Sigmoid colon (tissue), 7 donors: Measurements from ENCODE around the gene PTGER1. TPM values are rescaled to one million over a fixed set of nuclear protein-coding genes. Genes with fewer than 3 reads are reported as not detected.

Experiments used
- DNase-seq: peaks from one replicate; pipeline ENCODE4 v3.0.0-alpha.2; 2019
- H3K27ac ChIP-seq, 4 donors: fragments of 200-600 bp; sonication (generic); one replicate each; pipeline ENCODE4 v1.5.1; 2016 to 2019; ENCODE audit warnings: mild to moderate bottlenecking in 1 of 4
- H3K27me3 ChIP-seq, 3 donors: fragments of 200-600 bp; sonication (generic); one replicate each; pipeline ENCODE4 v1.5.1; 2019; ENCODE audit warnings: mild to moderate bottlenecking in 1 of 3
- H3K36me3 ChIP-seq, 4 donors: fragments of 200-600 bp; sonication (generic); one replicate each; pipeline ENCODE4 v1.5.1; 2016 to 2019
- H3K4me1 ChIP-seq, 4 donors: fragments of 200-600 bp; sonication (generic); one replicate each; pipeline ENCODE4 v1.5.1; 2017 to 2019
- H3K4me3 ChIP-seq, 4 donors: fragments of 200-600 bp; sonication (generic); one replicate each; pipeline ENCODE4 v1.5.1; 2017 to 2019; ENCODE audit warnings: mild to moderate bottlenecking in 2 of 4, moderate library complexity in 1 of 4
- H3K9me3 ChIP-seq, 4 donors: fragments of 200-600 bp in 3 of 4; sonication (generic) in 3 of 4; one replicate each; pipeline versions ENCODE4 v1.5.1 to v1.6.1; 2013 to 2019
- EP300 ChIP-seq, 4 donors: sonication (generic); formaldehyde crosslinking; IDR thresholded peaks; one replicate each; pipeline ENCODE4 v1.6.1; 2017; ENCODE audit warnings: antibody characterized with exemption in 4 of 4
- POLR2A ChIP-seq, 2 donors: fragments of 450-650 bp; IDR thresholded peaks; one replicate each; pipeline ENCODE4 v1.6.1; 2016; ENCODE audit warnings: antibody characterized with exemption in 2 of 2, mild to moderate bottlenecking in 2 of 2, moderate library complexity in 2 of 2
- POLR2AphosphoS5 ChIP-seq, 4 donors: sonication (generic); formaldehyde crosslinking; IDR thresholded peaks; one replicate each; pipeline ENCODE4 v1.6.1; 2017; ENCODE audit warnings: antibody characterized with exemption in 4 of 4
- WGBS, 2 donors: extraction: QIAGEN DNeasy Blood & Tissue Kit; methylation state at CpG; one replicate each; pipeline ENCODE4 v1.1.7; 2013; 5-methylcytosine and 5-hydroxymethylcytosine counted together
- intact Hi-C: fragments of 100-400 bp; cut with DNase I; formaldehyde crosslinking; loops from one replicate; pipeline ENCODE4 v1.15.1; 2023
- polyA plus RNA-seq, 3 donors: library from polyadenylated mRNA; stranded (reverse); fragments of 200-250 nt; gene quantifications; one replicate each; pipeline ENCODE4 v1.2.3, GENCODE V29; 2013
- small RNA-seq, 3 donors: library from RNA; depleted of rRNA; stranded (forward); fragments of <200 nt; gene quantifications; one replicate each; pipeline ENCODE3, GENCODE V24; 2016
- total RNA-seq, 4 donors: library from RNA; depleted of rRNA; stranded (reverse); fragments of >200 nt; gene quantifications; one replicate each; pipeline ENCODE4 v1.1.0, GENCODE V29; 2016
- TF ChIP-seq, protein P1 (sequence below), 4 experiments: fragments of 450-650 bp in 3 of 4; fragments of 200-600 bp in 1 of 4; IDR thresholded peaks; one replicate each; pipeline ENCODE4 v1.5.1; 2016 to 2019; ENCODE audit warnings: antibody characterized with exemption in 4 of 4, mild to moderate bottlenecking in 3 of 4, moderate library complexity in 2 of 4
- donor health status: healthy with polysubstance abuse.
- donor health status: Bipolar disorder and iron deficiency.
- donor health status: healthy.

The PTGER1 gene
- total and polyA plus RNA-seq, 7 donors = 0.54 to 0.71 (median 0.67) TPM; not detected in 4

DNA sequence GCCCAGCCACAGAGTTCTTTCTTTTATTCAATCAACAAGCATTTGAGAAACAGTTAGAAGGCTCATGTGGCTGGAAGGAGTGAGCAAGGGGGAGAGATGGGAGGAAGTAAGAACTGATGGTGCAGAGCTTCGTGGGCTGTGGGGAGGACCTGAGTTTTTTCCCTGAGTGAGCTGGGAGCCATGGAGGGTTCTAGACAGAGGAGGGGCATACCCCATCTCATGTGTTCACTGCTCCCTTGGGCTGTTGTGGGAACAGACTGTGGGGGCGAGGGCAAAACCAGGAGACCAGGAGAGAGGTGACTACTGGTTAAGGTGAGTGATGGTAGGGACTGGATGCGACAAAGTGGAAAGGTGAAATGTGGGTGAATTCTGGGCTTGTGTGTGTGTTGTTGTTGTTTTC is 44.4 kb downstream of the PTGER1 start:
- TF ChIP-seq POLR2A (IDR thresholded peaks at IDR 0.05) (no peak), POLR2AphosphoS5 (IDR thresholded peaks at IDR 0.05) (no peak), EP300 (IDR thresholded peaks at IDR 0.05) (no peak)
- TF ChIP-seq, protein P1, sequence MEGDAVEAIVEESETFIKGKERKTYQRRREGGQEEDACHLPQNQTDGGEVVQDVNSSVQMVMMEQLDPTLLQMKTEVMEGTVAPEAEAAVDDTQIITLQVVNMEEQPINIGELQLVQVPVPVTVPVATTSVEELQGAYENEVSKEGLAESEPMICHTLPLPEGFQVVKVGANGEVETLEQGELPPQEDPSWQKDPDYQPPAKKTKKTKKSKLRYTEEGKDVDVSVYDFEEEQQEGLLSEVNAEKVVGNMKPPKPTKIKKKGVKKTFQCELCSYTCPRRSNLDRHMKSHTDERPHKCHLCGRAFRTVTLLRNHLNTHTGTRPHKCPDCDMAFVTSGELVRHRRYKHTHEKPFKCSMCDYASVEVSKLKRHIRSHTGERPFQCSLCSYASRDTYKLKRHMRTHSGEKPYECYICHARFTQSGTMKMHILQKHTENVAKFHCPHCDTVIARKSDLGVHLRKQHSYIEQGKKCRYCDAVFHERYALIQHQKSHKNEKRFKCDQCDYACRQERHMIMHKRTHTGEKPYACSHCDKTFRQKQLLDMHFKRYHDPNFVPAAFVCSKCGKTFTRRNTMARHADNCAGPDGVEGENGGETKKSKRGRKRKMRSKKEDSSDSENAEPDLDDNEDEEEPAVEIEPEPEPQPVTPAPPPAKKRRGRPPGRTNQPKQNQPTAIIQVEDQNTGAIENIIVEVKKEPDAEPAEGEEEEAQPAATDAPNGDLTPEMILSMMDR (IDR thresholded peaks at IDR 0.05) = no peak
- H3K4me1 ChIP-seq = peaks cover 0 to 37% (median 27%) of the 10 kb centered on the region in 4 donors
- intact Hi-C loops = no loop called here

DNA sequence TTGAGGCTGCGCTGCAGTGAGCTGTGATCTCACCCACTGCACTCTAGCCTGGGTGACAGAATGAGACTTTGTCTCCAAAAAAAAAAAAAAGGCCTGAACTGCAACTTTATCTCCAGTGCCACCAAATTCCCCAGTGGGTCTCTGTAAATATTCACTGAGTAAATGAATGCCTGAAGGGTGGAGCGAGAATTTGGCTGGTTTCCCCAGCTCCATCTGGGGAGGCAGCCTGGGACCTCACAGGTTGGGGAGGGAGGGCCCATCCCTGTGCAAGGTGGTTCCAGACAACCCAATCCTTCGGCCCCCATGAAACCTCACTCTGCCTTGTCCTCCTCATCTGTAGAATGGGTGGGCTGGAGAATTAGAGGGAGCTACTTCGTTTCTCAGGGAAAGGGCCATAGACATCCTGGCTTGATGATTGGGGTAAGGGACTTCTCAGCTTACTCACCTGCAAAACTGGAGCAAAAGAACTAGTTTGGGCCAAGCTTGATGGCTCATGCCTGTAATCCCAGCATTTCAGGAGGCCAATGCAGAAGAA is 46.2 kb downstream of the PTGER1 start:
- Histone ChIP-seq H3K9me3 (no peaks in the 10 kb centered on the region), H3K4me3 (no peak overlapping the region), H3K27ac (no peak overlapping the region), H3K36me3 (no peaks in the 10 kb centered on the region), H3K4me1 (peaks cover 0 to 21% (median 11%) of the 10 kb centered on the region in 4 donors), H3K27me3 (no peaks in the 10 kb centered on the region)
- intact Hi-C loops = no loop called here
- WGBS, 2 donors = 51 to 85% methylated on average over 4 of the region's 4 CpGs
- no peak for DNase-seq
- TF ChIP-seq POLR2A (IDR thresholded peaks at IDR 0.05) (no peak), POLR2AphosphoS5 (IDR thresholded peaks at IDR 0.05) (no peak), EP300 (IDR thresholded peaks at IDR 0.05) (no peak)
- TF ChIP-seq, protein P1 (IDR thresholded peaks at IDR 0.05) = no peak

More for the DNA sequence above, 44.4 kb downstream of the PTGER1 start:
- no peak for DNase-seq
- Histone ChIP-seq H3K36me3 (no peaks in the 10 kb centered on the region), H3K27ac (no peak overlapping the region), H3K9me3 (no peaks in the 10 kb centered on the region), H3K27me3 (no peaks in the 10 kb centered on the region), H3K4me3 (no peak overlapping the region)
- WGBS, 2 donors = 63 to 72% methylated on average over 3 of the region's 3 CpGs

DNA sequence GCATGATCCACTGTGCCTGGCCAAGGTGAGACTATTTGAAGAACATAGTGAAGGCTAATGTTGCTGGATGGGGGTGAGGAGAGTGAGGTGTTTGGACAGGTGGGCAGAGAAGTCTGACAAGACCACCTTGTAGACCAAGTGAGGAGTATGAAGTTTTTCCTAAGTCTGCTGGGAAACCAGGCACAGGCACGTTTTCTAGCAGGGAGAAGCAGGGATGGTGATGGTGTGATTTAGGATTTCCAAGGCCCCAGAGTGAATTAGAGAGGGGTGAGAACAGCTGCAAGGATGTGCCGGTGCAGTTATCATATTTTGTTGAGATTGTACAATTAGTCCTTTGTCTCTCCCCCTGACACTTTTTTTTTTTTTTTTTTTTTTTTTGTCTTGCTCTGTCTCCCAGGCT is 47.7 kb downstream of the PTGER1 start:
- H3K9me3 ChIP-seq = no peaks in the 10 kb centered on the region
- H3K27ac ChIP-seq = no peak overlapping the region
- DNase-seq = no peak
- H3K4me3 ChIP-seq = no peak overlapping the region
- 51 to 72% methylated on average over 2 of the region's 2 CpGs for WGBS, 2 donors
- no peaks in the 10 kb centered on the region for H3K27me3 ChIP-seq
- no peak for TF ChIP-seq POLR2AphosphoS5 (IDR thresholded peaks at IDR 0.05)
- TF ChIP-seq, protein P1 (IDR thresholded peaks at IDR 0.05) = no peak
- no peak for TF ChIP-seq POLR2A (IDR thresholded peaks at IDR 0.05)
- no peak for TF ChIP-seq EP300 (IDR thresholded peaks at IDR 0.05)
- peaks cover 0 to 10% (median 6%) of the 10 kb centered on the region in 4 donors for H3K4me1 ChIP-seq
- H3K36me3 ChIP-seq = no peaks in the 10 kb centered on the region
- intact Hi-C loops = no loop called here

- WGBS, 2 donors = 77 to 82% methylated on average over 7 of the region's 7 CpGs
- intact Hi-C loops = no loop called here
These were observed 49.4 kb downstream of the PTGER1 start for GRCh38 chr19:14425696-14426138.

More at GRCh38 chr19:14425696-14426138, 49.4 kb downstream of the PTGER1 start:
- H3K9me3 ChIP-seq = no peaks in the 10 kb centered on the region
- H3K27ac ChIP-seq = no peak overlapping the region
- no peak for DNase-seq
- no peak overlapping the region for H3K4me3 ChIP-seq
- H3K36me3 ChIP-seq = no peaks in the 10 kb centered on the region
- no peak for TF ChIP-seq POLR2AphosphoS5 (IDR thresholded peaks at IDR 0.05)
- TF ChIP-seq, protein P1 (IDR thresholded peaks at IDR 0.05) = no peak
- TF ChIP-seq POLR2A (IDR thresholded peaks at IDR 0.05) = no peak
- TF ChIP-seq EP300 (IDR thresholded peaks at IDR 0.05) = no peak
- H3K4me1 ChIP-seq = no peaks in the 10 kb centered on the region
- no peaks in the 10 kb centered on the region for H3K27me3 ChIP-seq

Small RNA genes within 50 kb of the gene (small RNA-seq; reads per million reads assigned to genes)
- 0 reads per million in 3 donors for gene SNRPGP15

Other genes starting within 250 kb of the PTGER1 start
- 10 to 100 TPM; 23.7 to 63.1 (median 34.1) TPM for gene ADGRE5, start 93.9 kb downstream of the PTGER1 start, total RNA-seq
- 100 to 1,000 TPM in 1 of 3 donors, 10 to 100 TPM in 2; 12.0 to 111 (median 29.8) TPM for gene ADGRE5, start 93.9 kb downstream of the PTGER1 start, polyA plus RNA-seq
- gene DDX39A, start 56.0 kb downstream of the PTGER1 start, total RNA-seq = 10 to 100 TPM; 37.8 to 43.8 (median 42.0) TPM
- gene DDX39A, start 56.0 kb downstream of the PTGER1 start, polyA plus RNA-seq = 100 to 1,000 TPM in 1 of 3 donors, 10 to 100 TPM in 2; 40.2 to 161 (median 45.3) TPM
- gene PKN1, start 42.0 kb downstream of the PTGER1 start, total RNA-seq = 100 to 1,000 TPM in 1 of 4 donors, 10 to 100 TPM in 3; 79.2 to 126 (median 84.6) TPM
- gene PKN1, start 42.0 kb downstream of the PTGER1 start, polyA plus RNA-seq = 10 to 100 TPM; 20.8 to 54.8 (median 28.2) TPM
- gene GIPC1, start 20.8 kb upstream of the PTGER1 start, total RNA-seq = 10 to 100 TPM; 65.1 to 97.7 (median 68.5) TPM
- 100 to 1,000 TPM; 344 to 378 (median 351) TPM for gene GIPC1, start 20.8 kb upstream of the PTGER1 start, polyA plus RNA-seq
- gene DNAJB1, start 43.0 kb upstream of the PTGER1 start, total RNA-seq = 10 to 100 TPM; 44.6 to 69.3 (median 51.9) TPM
- gene DNAJB1, start 43.0 kb upstream of the PTGER1 start, polyA plus RNA-seq = 100 to 1,000 TPM in 1 of 3 donors, 10 to 100 TPM in 2; 70.9 to 118 (median 77.6) TPM
- 10 to 100 TPM; 20.6 to 34.2 (median 30.0) TPM for gene TECR, start 54.2 kb upstream of the PTGER1 start, total RNA-seq
- gene TECR, start 54.2 kb upstream of the PTGER1 start, polyA plus RNA-seq = 100 to 1,000 TPM in 1 of 3 donors, 10 to 100 TPM in 2; 32.4 to 139 (median 37.2) TPM
- gene NDUFB7, start 96.7 kb upstream of the PTGER1 start, total RNA-seq = 100 to 1,000 TPM; 475 to 652 (median 564) TPM
- 100 to 1,000 TPM; 601 to 853 (median 808) TPM for gene NDUFB7, start 96.7 kb upstream of the PTGER1 start, polyA plus RNA-seq
- not detected for gene CLEC17A, start 107.7 kb upstream of the PTGER1 start, total RNA-seq
- 10 to 100 TPM in 1 of 3 donors, not detected in 2; 13.7 TPM for gene CLEC17A, start 107.7 kb upstream of the PTGER1 start, polyA plus RNA-seq
- gene ADGRE3, start 199.5 kb upstream of the PTGER1 start, total RNA-seq = not detected
- under 1 TPM in 1 of 3 donors, not detected in 2; 0.04 TPM for gene ADGRE3, start 199.5 kb upstream of the PTGER1 start, polyA plus RNA-seq
- gene ZNF333, start 214.7 kb upstream of the PTGER1 start, total RNA-seq = 10 to 100 TPM; 27.2 to 55.4 (median 46.1) TPM
- gene ZNF333, start 214.7 kb upstream of the PTGER1 start, polyA plus RNA-seq = 1 to 10 TPM; 1.8 to 8.6 (median 3.6) TPM